Mucosa of gallbladder (tissue), 1 donor: ENCODE data around the gene FXYD4. TPM values are rescaled to one million over a fixed set of nuclear protein-coding genes. Genes with fewer than 3 reads are reported as not detected.
"Not testable (repeated sequence)": the region's sequence is repeated elsewhere in the genome, so short reads cannot be mapped to it uniquely, and the experiment has no call there.

Source experiments
- DNase-seq: peaks from one replicate; pipeline ENCODE4 v3.0.0-alpha.2; 2020; ENCODE audit warnings: low spot score
- total RNA-seq: library from RNA; stranded (reverse); gene quantifications from one replicate; pipeline ENCODE4 v1.2.1, GENCODE V29; 2021
- donor health status: DM: no; HTN: no; CAD: no.

FXYD4 gene
- total RNA-seq, 1 donor from 2014 or later, result 1.6 TPM

- DNase-seq, result no peak
Measured at GRCh38 chr10:43376046-43376635, 4.7 kb downstream of the FXYD4 start.

GRCh38 chr10:43376828-43377423, 5.5 kb downstream of the FXYD4 start:
- DNase-seq, result no peak

- peak; percentile 22 for DNase-seq
Measured at GRCh38 chr10:43377424-43377883, 6.0 kb downstream of the FXYD4 start.

GRCh38 chr10:43380610-43381222, 9.3 kb downstream of the FXYD4 start:
- no peak for DNase-seq

GRCh38 chr10:43383204-43383971, 12.0 kb downstream of the FXYD4 start:
- DNase-seq, result no peak

- DNase-seq, result no peak
Measured at GRCh38 chr10:43384252-43385221, 13.1 kb downstream of the FXYD4 start.

- DNase-seq, result no peak
Measured at GRCh38 chr10:43385412-43386004, 14.1 kb downstream of the FXYD4 start.

GRCh38 chr10:43386549-43386948, 15.1 kb downstream of the FXYD4 start:
- no peak for DNase-seq

GRCh38 chr10:43386981-43387677, 15.7 kb downstream of the FXYD4 start:
- no peak for DNase-seq

GRCh38 chr10:43387678-43388032, 16.2 kb downstream of the FXYD4 start:
- DNase-seq, result no peak

GRCh38 chr10:43389867-43390266, 18.4 kb downstream of the FXYD4 start:
- DNase-seq, result no peak

- no peak for DNase-seq
Measured at GRCh38 chr10:43390333-43390732, 18.9 kb downstream of the FXYD4 start.

GRCh38 chr10:43390759-43391158, 19.3 kb downstream of the FXYD4 start:
- DNase-seq, result no peak

- no peak for DNase-seq
Measured at GRCh38 chr10:43391496-43391895, 20.1 kb downstream of the FXYD4 start.

- no peak for DNase-seq
Measured at GRCh38 chr10:43392748-43393147, 21.3 kb downstream of the FXYD4 start.

GRCh38 chr10:43393186-43393585, 21.8 kb downstream of the FXYD4 start:
- not testable (repeated sequence) for DNase-seq

GRCh38 chr10:43393606-43394360, 22.3 kb downstream of the FXYD4 start:
- DNase-seq, result no peak

GRCh38 chr10:43394868-43395267, 23.4 kb downstream of the FXYD4 start:
- no peak for DNase-seq

GRCh38 chr10:43395571-43396060, 24.2 kb downstream of the FXYD4 start:
- no peak for DNase-seq
